PC-9 (cell line): ENCODE data around the gene RTKN2.

Source experiments
- EZH2 ChIP-seq: fragments of 200-600 bp; sonication (generic); IDR thresholded peaks from 2 replicates; pipeline ENCODE4 v1.8.0; 2017; ENCODE audit warnings: antibody characterized with exemption, low read depth
- TF ChIP-seq, protein P1 (sequence below): fragments of 200-600 bp; sonication (generic); conservative IDR thresholded peaks from 2 replicates; pipeline ENCODE4 v1.6.1; 2017; ENCODE audit warnings: mixed run types, antibody characterized with exemption, mild to moderate bottlenecking, moderate library complexity

- TF ChIP-seq, protein P1, sequence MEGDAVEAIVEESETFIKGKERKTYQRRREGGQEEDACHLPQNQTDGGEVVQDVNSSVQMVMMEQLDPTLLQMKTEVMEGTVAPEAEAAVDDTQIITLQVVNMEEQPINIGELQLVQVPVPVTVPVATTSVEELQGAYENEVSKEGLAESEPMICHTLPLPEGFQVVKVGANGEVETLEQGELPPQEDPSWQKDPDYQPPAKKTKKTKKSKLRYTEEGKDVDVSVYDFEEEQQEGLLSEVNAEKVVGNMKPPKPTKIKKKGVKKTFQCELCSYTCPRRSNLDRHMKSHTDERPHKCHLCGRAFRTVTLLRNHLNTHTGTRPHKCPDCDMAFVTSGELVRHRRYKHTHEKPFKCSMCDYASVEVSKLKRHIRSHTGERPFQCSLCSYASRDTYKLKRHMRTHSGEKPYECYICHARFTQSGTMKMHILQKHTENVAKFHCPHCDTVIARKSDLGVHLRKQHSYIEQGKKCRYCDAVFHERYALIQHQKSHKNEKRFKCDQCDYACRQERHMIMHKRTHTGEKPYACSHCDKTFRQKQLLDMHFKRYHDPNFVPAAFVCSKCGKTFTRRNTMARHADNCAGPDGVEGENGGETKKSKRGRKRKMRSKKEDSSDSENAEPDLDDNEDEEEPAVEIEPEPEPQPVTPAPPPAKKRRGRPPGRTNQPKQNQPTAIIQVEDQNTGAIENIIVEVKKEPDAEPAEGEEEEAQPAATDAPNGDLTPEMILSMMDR, result no peak
- TF ChIP-seq EZH2, result no peak
These were observed 2.0 kb downstream of the RTKN2 start for GRCh38 chr10:62266611-62267010.
